GM19395 (cell line): ENCODE results near the gene FRS3.
A peak's percentile ranks its signal among the peaks of the same experiment; 100 is the strongest.
"Not testable (repeated sequence)": the region's sequence is repeated elsewhere in the genome, so short reads cannot be mapped to it uniquely, and the experiment has no call there.

Experiments used
- ATAC-seq: cut with Tn5 transposase; IDR thresholded peaks from one replicate; pipeline ENCODE4 v1.9.1; 2021; ENCODE audit warnings: mild to moderate bottlenecking, moderate library complexity; ENCODE audit not compliant: unreplicated experiment

The FRS3 gene

GRCh38 chr6:41779788-41780550 is at the start of gene FRS3:
FRS3 (minus strand) TSS chr6:41779900; CDS start chr6:41776987, 2,913 bp downstream.
- peak; percentile 91 for ATAC-seq

GRCh38 chr6:41826343-41827022 is 46.8 kb upstream of the FRS3 start:
- ATAC-seq = no peak

- no peak for ATAC-seq
Observed at GRCh38 chr6:41824571-41825569, 45.2 kb upstream of the FRS3 start.

GRCh38 chr6:41823178-41823577 is 43.5 kb upstream of the FRS3 start:
- ATAC-seq = no peak

- no peak for ATAC-seq
Observed at GRCh38 chr6:41822021-41822420, 42.3 kb upstream of the FRS3 start.

- no peak for ATAC-seq
Observed at GRCh38 chr6:41821266-41821665, 41.6 kb upstream of the FRS3 start.

GRCh38 chr6:41818271-41819054 is 38.8 kb upstream of the FRS3 start:
- ATAC-seq = no peak

- ATAC-seq = no peak
Observed at GRCh38 chr6:41815587-41815986, 35.9 kb upstream of the FRS3 start.

- ATAC-seq = no peak
Observed at GRCh38 chr6:41814629-41815028, 34.9 kb upstream of the FRS3 start.

GRCh38 chr6:41813956-41814355 is 34.3 kb upstream of the FRS3 start:
- ATAC-seq = no peak

GRCh38 chr6:41813469-41813868 is 33.8 kb upstream of the FRS3 start:
- no peak for ATAC-seq

GRCh38 chr6:41811946-41812345 is 32.2 kb upstream of the FRS3 start:
- ATAC-seq = not testable (repeated sequence)

- ATAC-seq = no peak
Observed at GRCh38 chr6:41811095-41811494, 31.4 kb upstream of the FRS3 start.

GRCh38 chr6:41805830-41806774 is 26.4 kb upstream of the FRS3 start:
- no peak for ATAC-seq

- ATAC-seq = no peak
Observed at GRCh38 chr6:41801380-41801779, 21.7 kb upstream of the FRS3 start.

GRCh38 chr6:41799559-41799911 is 19.8 kb upstream of the FRS3 start:
- no peak for ATAC-seq

GRCh38 chr6:41798901-41799558 is 19.3 kb upstream of the FRS3 start:
- ATAC-seq = no peak

GRCh38 chr6:41796474-41796873 is 16.8 kb upstream of the FRS3 start:
- no peak for ATAC-seq

- no peak for ATAC-seq
Observed at GRCh38 chr6:41791984-41792383, 12.3 kb upstream of the FRS3 start.
